Measurements from ENCODE around the gene STX2.
"Not testable (repeated sequence)": the region's sequence is repeated elsewhere in the genome, so short reads cannot be mapped to it uniquely, and the experiment has no call there.

The STX2 gene

DNA sequence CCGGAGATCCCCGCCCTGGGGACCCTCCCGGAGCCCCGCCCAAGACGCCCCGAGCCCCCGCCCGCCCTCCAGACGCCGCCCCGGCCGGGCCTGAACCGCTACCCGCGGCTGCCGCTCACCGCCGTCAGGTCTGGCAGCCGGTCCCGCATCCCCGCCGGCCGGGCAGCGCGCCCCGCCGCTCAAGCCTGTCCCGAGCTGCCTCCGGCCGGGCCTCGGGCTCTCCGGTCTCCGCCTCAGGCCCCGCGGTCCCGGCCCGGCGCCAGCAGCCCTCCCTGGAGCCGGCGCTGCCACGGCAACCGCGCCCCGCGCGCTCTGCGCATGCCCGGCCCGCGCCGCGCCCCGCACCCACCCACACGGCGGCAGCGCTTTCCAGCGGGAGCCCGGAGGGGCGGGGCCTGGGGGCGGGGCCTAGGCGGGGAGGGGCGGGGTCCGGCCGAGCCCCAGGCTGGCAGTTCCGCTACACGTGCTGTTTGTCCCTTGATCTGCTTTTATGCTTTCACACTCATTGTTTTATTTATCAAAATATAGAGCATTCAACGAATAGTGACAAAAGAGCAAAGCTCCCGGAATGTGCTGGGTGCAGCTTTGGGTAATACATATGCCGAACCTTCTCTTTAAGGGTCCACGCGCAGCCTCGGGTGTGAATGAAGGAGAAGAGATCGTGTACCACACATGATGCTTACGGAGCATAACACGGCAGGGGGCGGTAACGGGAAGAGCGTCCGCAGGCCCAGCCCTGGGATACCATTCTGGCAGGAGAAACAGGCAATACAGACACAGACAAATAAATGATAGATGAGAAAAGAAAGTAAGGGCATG lies at the start of gene STX2:
STX2 (minus strand) TSS at position 300 of the 819 bp plus-strand sequence; CDS start at position 149, 151 bp downstream.
- in situ Hi-C loops (cut with MboI; ENCODE audit: low sequenced_read_pairs, unreplicated experiment): no loop called here
- TF ChIP-seq, protein P1, sequence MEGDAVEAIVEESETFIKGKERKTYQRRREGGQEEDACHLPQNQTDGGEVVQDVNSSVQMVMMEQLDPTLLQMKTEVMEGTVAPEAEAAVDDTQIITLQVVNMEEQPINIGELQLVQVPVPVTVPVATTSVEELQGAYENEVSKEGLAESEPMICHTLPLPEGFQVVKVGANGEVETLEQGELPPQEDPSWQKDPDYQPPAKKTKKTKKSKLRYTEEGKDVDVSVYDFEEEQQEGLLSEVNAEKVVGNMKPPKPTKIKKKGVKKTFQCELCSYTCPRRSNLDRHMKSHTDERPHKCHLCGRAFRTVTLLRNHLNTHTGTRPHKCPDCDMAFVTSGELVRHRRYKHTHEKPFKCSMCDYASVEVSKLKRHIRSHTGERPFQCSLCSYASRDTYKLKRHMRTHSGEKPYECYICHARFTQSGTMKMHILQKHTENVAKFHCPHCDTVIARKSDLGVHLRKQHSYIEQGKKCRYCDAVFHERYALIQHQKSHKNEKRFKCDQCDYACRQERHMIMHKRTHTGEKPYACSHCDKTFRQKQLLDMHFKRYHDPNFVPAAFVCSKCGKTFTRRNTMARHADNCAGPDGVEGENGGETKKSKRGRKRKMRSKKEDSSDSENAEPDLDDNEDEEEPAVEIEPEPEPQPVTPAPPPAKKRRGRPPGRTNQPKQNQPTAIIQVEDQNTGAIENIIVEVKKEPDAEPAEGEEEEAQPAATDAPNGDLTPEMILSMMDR (IDR thresholded peaks at IDR 0.05; ENCODE audit: borderline replicate concordance, control extremely low read depth, extremely low read depth, insufficient read depth, missing control alignments): no peak
- peak; percentile 98 for DNase-seq (ENCODE audit: low spot score)

DNA sequence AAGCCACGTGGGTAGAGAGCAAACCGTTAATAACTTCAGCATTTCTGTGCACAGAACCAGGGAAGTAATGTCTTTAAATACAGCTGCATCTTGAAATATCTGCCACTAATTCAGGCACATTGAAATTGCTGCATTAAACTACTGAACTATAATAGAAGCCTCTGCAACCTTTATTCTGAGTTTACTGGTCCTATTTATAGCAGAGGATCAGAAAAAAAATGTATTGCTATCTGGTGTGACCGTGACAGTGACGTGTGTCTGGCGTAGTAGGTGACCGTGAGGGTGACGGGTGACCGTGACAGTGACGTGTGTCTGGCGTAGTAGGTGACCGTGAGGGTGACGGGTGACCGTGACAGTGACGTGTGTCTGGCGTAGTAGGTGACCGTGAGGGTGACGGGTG lies 48.1 kb upstream of the STX2 start:
- DNase-seq (ENCODE audit: low spot score); in situ Hi-C loops (cut with MboI; ENCODE audit: low sequenced_read_pairs, unreplicated experiment): not testable (repeated sequence)

DNA sequence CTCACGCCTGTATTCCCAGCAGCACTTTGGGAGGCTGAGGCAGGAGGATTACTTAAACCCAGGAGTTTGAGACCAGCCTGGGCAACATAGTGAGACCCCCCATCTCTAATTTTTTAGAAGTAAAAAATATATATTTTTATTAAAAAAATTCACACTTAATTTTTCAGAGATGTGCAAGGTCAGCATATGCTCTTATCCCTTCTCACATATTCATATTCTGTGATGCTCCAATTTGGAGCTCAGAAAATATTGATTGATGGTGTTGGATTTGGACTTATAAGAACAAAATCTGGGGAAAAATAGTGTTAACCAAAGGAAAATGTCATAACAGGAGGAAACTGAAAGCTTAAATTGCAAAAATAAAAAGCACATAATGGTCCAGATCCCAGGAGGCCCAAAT lies 42.5 kb upstream of the STX2 start:
- in situ Hi-C loops (cut with MboI; ENCODE audit: low sequenced_read_pairs, unreplicated experiment): no loop called here
- TF ChIP-seq, protein P1 (IDR thresholded peaks at IDR 0.05; ENCODE audit: borderline replicate concordance, control extremely low read depth, extremely low read depth, insufficient read depth, missing control alignments): no peak
- no peak for DNase-seq (ENCODE audit: low spot score)

DNA sequence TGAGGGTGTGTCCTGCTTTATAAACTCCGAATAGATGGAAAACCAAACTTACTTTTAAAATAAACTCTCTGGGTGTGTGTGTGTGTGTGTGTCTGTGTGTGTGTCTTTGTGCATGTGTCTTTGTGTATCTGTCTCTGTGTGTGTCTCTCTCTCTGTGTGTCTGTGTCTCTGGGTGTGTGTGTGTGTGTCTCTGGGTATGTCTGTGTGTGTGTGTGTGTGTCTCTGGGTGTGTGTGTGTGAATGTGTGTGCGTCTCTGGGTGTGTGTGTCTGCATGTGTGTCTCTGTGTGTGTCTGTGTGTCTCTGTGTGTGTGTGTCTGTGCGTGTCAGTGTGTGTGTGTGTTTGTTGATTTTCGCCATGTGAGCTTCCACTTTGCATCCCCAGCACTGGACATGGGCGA lies 42.0 kb upstream of the STX2 start:
- TF ChIP-seq, protein P1 (IDR thresholded peaks at IDR 0.05; ENCODE audit: borderline replicate concordance, control extremely low read depth, extremely low read depth, insufficient read depth, missing control alignments): no peak
- in situ Hi-C loops (cut with MboI; ENCODE audit: low sequenced_read_pairs, unreplicated experiment): no loop called here

GRCh38 chr12:130880411-130880885 lies 41.4 kb upstream of the STX2 start:
- in situ Hi-C loops (cut with MboI; ENCODE audit: low sequenced_read_pairs, unreplicated experiment): no loop called here
- DNase-seq (ENCODE audit: low spot score): peak; percentile 47
- TF ChIP-seq, protein P1 (IDR thresholded peaks at IDR 0.05; ENCODE audit: borderline replicate concordance, control extremely low read depth, extremely low read depth, insufficient read depth, missing control alignments): no peak

More for the DNA sequence above, 42.0 kb upstream of the STX2 start:
- DNase-seq (ENCODE audit: low spot score): no peak

DNA sequence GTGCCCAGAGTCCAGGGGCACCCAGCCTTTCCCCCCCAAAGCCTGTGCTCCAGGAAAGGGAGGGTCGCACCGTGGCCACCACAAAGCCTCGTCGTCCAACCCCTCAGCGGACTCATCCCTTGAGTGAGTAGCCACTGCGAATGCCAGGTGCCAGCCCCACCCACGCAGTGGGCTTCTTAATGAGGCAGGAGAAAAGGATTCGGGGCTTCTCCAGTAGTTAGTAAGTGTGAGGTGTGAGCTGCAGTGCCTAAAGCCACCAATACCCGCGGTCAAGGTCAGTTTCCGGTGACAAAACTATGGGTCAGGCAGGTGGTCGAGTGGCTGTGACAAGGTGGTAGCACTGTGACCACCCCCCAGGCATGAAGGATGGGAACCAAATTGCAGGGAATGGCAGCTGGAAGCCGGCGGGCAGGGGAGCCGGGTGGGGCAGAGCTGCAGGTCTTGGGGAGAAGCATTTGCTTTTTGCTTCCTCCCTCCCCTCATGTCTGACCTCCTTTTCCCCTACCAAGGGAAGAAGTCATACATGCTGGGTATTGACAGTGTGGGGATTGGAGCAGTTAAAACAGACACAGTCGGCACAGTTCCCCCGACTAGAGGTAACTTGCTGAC lies 40.8 kb upstream of the STX2 start:
- TF ChIP-seq, protein P1 (IDR thresholded peaks at IDR 0.05; ENCODE audit: borderline replicate concordance, control extremely low read depth, extremely low read depth, insufficient read depth, missing control alignments): no peak
- no peak for DNase-seq (ENCODE audit: low spot score)
- in situ Hi-C loops (cut with MboI; ENCODE audit: low sequenced_read_pairs, unreplicated experiment): no loop called here

- DNase-seq (ENCODE audit: low spot score): peak; percentile 83
Measured at GRCh38 chr12:130879212-130879686, 40.2 kb upstream of the STX2 start.

More at GRCh38 chr12:130879212-130879686, 40.2 kb upstream of the STX2 start:
- TF ChIP-seq, protein P1 (IDR thresholded peaks at IDR 0.05; ENCODE audit: borderline replicate concordance, control extremely low read depth, extremely low read depth, insufficient read depth, missing control alignments): no peak
- in situ Hi-C loops (cut with MboI; ENCODE audit: low sequenced_read_pairs, unreplicated experiment): no loop called here

Data from GM13976 (cell line).